ENCODE data around the gene IGF2.

Gene IGF2

GRCh38 chr11:2169626-2170570, 30.7 kb upstream of the IGF2 start:
- no peak for DNase-seq

- DNase-seq: no peak
These were observed 29.8 kb upstream of the IGF2 start for GRCh38 chr11:2169005-2169378.

- DNase-seq: no peak
These were observed 29.3 kb upstream of the IGF2 start for GRCh38 chr11:2168286-2169004.

GRCh38 chr11:2167141-2168045, 28.2 kb upstream of the IGF2 start:
- no peak for DNase-seq

- DNase-seq: no peak
These were observed 27.1 kb upstream of the IGF2 start for GRCh38 chr11:2166091-2166851.

GRCh38 chr11:2165571-2165970, 26.4 kb upstream of the IGF2 start:
- DNase-seq: no peak

- DNase-seq: no peak
These were observed 25.8 kb upstream of the IGF2 start for GRCh38 chr11:2164861-2165555.

- DNase-seq: no peak
These were observed 24.9 kb upstream of the IGF2 start for GRCh38 chr11:2164081-2164480.

GRCh38 chr11:2163428-2163978, 24.3 kb upstream of the IGF2 start:
- no peak for DNase-seq

GRCh38 chr11:2160736-2161259, 21.6 kb upstream of the IGF2 start, which contains the start of gene INS:
INS (minus strand) TSS chr11:2161209; CDS start chr11:2160971, 238 bp downstream.
- DNase-seq: no peak

GRCh38 chr11:2159536-2160413, 20.6 kb upstream of the IGF2 start:
- DNase-seq: no peak

GRCh38 chr11:2158966-2159365, 19.8 kb upstream of the IGF2 start:
- no peak for DNase-seq

- no peak for DNase-seq
These were observed 19.1 kb upstream of the IGF2 start for GRCh38 chr11:2158296-2158737.

- DNase-seq: no peak
These were observed 18.3 kb upstream of the IGF2 start for GRCh38 chr11:2157294-2158040.

GRCh38 chr11:2156416-2157182, 17.4 kb upstream of the IGF2 start:
- no peak for DNase-seq

GRCh38 chr11:2155511-2155910, 16.3 kb upstream of the IGF2 start:
- DNase-seq: no peak

- no peak for DNase-seq
These were observed 15.7 kb upstream of the IGF2 start for GRCh38 chr11:2154889-2155288.

GRCh38 chr11:2154195-2154585, 15.0 kb upstream of the IGF2 start:
- DNase-seq: no peak

All from NCI-H524 treated with DMSO at 0.1 percent for 48 hours (cell line).